ENCODE results near the gene SUPT6H.
A peak's percentile ranks its signal among the peaks of the same experiment; 100 is the strongest.
"Not testable (repeated sequence)": the region's sequence is repeated elsewhere in the genome, so short reads cannot be mapped to it uniquely, and the experiment has no call there.

SUPT6H gene

DNA sequence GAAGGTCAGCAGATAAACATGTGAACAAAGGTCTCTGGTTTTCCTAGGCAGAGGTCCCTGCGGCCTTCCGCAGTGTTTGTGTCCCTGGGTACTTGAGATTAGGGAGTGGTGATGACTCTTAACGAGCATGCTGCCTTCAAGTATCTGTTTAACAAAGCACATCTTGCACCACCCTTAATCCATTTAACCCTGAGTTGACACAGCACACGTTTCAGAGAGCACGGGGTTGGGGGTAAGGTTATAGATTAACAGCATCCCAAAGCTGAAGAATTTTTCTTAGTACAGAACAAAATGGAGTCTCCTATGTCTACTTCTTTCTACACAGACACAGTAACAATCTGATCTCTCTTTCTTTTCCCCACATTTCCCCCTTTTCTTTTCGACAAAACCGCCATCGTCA is 3.7 kb upstream of the SUPT6H start:
- H3K4me3 ChIP-seq (ENCODE audit: low read length); H3K9me3 ChIP-seq (ENCODE audit: insufficient read depth, low read depth, low read length); H3K27me3 ChIP-seq (ENCODE audit: insufficient read depth, low read length); H3K4me1 ChIP-seq (ENCODE audit: insufficient read depth, low read length); H3K9ac ChIP-seq (ENCODE audit: low read depth, low read length); H3K27ac ChIP-seq (ENCODE audit: low read length): not testable (repeated sequence)
- H3K36me3 ChIP-seq (ENCODE audit: insufficient read depth, low read depth, low read length) = peaks cover 29% of the 10 kb centered on the region

DNA sequence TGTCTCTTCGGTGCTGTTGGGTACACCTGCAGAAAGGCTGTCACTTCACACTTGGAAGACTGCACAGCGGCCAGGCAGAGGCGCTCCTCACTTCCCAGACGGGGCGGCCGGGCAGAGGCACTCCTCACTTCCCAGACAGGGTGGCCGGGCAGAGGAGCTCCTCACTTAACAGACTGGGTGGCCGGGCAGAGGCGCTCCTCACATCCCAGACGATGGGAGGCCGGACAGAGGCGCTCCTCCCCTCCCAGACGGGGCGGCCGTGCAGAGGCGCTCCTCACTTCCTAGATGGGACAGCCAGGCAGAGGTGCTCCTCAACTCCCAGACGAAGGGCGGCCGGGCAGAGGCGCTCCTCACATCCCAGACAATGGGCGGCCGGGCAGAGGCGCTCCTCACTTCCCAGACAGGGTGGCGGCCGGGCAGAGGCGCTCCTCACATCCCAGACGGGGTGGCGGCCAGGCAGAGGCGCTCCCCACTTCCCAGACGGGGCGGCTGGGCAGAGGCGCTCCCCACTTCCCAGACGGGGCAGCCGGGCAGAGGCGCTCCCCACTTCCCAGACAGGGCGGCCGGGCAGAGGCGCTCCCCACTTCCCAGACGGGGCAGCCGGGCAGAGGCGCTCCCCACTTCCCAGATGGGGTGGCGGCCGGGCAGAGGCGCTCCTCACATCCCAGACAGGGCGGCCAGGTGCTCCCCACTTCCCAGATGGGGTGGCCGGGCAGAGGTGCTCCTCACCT is 3.1 kb upstream of the SUPT6H start:
- not testable (repeated sequence) for H3K9ac ChIP-seq (ENCODE audit: low read depth, low read length); H3K4me1 ChIP-seq (ENCODE audit: insufficient read depth, low read length); H3K4me3 ChIP-seq (ENCODE audit: low read length); H3K9me3 ChIP-seq (ENCODE audit: insufficient read depth, low read depth, low read length); H3K27ac ChIP-seq (ENCODE audit: low read length); H3K27me3 ChIP-seq (ENCODE audit: insufficient read depth, low read length)
- H3K36me3 ChIP-seq (ENCODE audit: insufficient read depth, low read depth, low read length) = peaks cover 29% of the 10 kb centered on the region

DNA sequence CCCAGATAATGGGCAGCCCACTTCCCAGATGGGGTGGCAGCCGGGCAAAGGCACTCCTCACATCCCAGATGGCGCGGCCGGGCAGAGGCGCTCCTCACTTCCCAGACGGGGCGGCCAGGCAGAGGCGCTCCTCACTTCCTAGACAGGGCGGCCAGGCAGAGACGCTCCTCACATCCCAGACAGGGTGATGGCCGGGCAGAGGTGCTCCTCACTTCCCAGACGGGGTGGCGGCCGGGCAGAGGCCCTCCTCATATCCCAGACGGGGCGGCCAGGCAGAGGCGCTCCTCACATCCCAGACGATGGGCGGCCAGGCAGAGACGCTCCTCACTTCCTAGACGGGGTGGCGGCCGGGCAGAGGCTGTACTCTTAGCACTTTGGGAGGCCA is 2.5 kb upstream of the SUPT6H start:
- not testable (repeated sequence) for H3K4me1 ChIP-seq (ENCODE audit: insufficient read depth, low read length); H3K27ac ChIP-seq (ENCODE audit: low read length); H3K9ac ChIP-seq (ENCODE audit: low read depth, low read length); H3K9me3 ChIP-seq (ENCODE audit: insufficient read depth, low read depth, low read length); H3K27me3 ChIP-seq (ENCODE audit: insufficient read depth, low read length); H3K4me3 ChIP-seq (ENCODE audit: low read length)
- peaks cover 29% of the 10 kb centered on the region for H3K36me3 ChIP-seq (ENCODE audit: insufficient read depth, low read depth, low read length)

DNA sequence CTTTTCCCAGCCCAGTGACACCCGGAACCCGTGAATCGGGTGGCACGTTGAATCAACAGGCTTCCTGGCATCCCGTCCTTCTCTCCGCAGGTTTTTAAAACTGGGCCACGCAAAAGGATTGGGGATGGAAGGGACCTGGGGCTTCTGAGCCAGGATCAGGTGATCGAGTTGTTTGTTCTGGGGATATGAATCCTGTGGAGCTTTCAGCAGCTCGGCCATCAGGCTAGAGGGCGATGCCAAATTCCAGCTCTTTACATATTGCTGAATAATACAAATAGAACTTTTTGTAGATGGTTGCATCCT is 473 bp downstream of the SUPT6H start:
- Histone ChIP-seq H3K27ac (ENCODE audit: low read length) (peak overlapping the region; percentile 89), H3K4me3 (ENCODE audit: low read length) (peak overlapping the region; percentile 97), H3K36me3 (ENCODE audit: insufficient read depth, low read depth, low read length) (peaks cover 36% of the 10 kb centered on the region), H3K9me3 (ENCODE audit: insufficient read depth, low read depth, low read length) (peaks cover 8% of the 10 kb centered on the region), H3K4me1 (ENCODE audit: insufficient read depth, low read length) (peaks cover 7% of the 10 kb centered on the region; the same call in 1 of the 2 replicates), H3K9ac (ENCODE audit: low read depth, low read length) (peak overlapping the region; percentile 97), H3K27me3 (ENCODE audit: insufficient read depth, low read length) (no peaks in the 10 kb centered on the region)

DNA sequence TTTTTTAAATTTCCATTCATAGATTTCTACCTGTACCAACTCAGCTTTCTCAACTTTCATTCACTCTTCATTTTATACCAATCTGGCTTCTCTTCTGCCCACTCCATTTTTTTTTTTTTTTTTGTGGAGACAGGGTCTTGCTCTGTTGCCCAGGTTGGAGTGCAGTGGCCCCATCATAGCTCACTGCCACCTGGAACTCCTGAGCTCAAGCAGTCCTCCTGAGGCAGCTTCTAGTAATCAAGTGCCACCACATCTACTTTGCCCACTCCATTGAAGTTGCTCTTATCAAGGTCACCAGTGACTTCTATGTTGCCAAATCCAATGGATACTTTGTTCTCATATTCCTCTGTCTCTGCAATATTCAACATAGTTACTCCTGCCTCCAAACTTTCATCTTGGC is 1.7 kb downstream of the SUPT6H start:
- Histone ChIP-seq H3K27ac (ENCODE audit: low read length) (no peak overlapping the region), H3K36me3 (ENCODE audit: insufficient read depth, low read depth, low read length) (peaks cover 40% of the 10 kb centered on the region), H3K4me1 (ENCODE audit: insufficient read depth, low read length) (peaks cover 7% of the 10 kb centered on the region; the same call in 1 of the 2 replicates), H3K4me3 (ENCODE audit: low read length) (peak overlapping the region; percentile 97; the same call in 1 of the 2 replicates), H3K9me3 (ENCODE audit: insufficient read depth, low read depth, low read length) (peaks cover 8% of the 10 kb centered on the region), H3K9ac (ENCODE audit: low read depth, low read length) (no peak overlapping the region), H3K27me3 (ENCODE audit: insufficient read depth, low read length) (no peaks in the 10 kb centered on the region)

DNA sequence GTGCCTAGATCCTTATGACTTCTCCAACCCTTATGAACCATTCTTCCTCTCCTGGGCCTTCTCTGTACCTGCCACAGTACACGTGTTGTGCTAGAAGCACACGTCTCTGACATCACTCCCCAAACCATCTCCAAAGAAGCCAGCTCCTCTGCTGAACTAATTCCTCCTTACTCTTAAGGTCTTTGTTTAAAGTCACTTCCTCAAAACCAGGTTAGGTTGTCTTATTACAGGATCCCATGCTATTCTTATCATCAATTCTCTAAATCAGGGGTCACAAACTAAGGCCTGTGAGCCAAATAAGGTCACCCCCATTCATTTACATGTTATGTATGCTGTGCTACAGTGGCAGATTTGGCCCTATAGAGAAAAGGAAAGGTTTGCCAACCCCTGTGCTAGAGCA is 4.0 kb downstream of the SUPT6H start:
- no peak overlapping the region for H3K4me3 ChIP-seq (ENCODE audit: low read length)
- no peaks in the 10 kb centered on the region for H3K9me3 ChIP-seq (ENCODE audit: insufficient read depth, low read depth, low read length)
- H3K9ac ChIP-seq (ENCODE audit: low read depth, low read length) = no peak overlapping the region
- peaks cover 42% of the 10 kb centered on the region for H3K36me3 ChIP-seq (ENCODE audit: insufficient read depth, low read depth, low read length)
- peaks cover 7% of the 10 kb centered on the region; the same call in 1 of the 2 replicates for H3K4me1 ChIP-seq (ENCODE audit: insufficient read depth, low read length)
- no peaks in the 10 kb centered on the region for H3K27me3 ChIP-seq (ENCODE audit: insufficient read depth, low read length)
- no peak overlapping the region for H3K27ac ChIP-seq (ENCODE audit: low read length)

DNA sequence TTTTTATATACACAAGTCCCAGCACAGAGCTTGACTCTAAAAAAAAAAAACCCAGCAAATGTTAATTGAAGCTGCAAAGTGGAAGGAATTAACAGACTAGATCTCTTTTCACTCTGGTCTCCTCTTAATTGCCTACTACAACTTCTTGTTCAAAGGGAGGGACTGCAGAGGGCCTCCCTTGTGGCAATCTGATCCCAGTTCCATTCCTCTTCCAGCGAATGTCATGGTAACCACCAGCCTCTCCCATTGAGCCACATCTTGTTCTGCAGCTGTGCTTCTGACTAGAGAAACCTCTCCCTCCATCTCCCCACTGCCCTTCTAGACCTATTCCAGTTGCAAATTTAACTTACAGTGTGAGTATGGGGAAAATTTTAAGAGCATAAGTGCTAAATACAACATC is 5.9 kb downstream of the SUPT6H start:
- H3K36me3 ChIP-seq (ENCODE audit: insufficient read depth, low read depth, low read length) = peaks cover 61% of the 10 kb centered on the region
- H3K4me3 ChIP-seq (ENCODE audit: low read length) = no peak overlapping the region
- H3K27ac ChIP-seq (ENCODE audit: low read length) = no peak overlapping the region
- H3K9ac ChIP-seq (ENCODE audit: low read depth, low read length) = no peak overlapping the region; the same call in 1 of the 2 replicates
- H3K27me3 ChIP-seq (ENCODE audit: insufficient read depth, low read length) = no peaks in the 10 kb centered on the region
- no peaks in the 10 kb centered on the region for H3K9me3 ChIP-seq (ENCODE audit: insufficient read depth, low read depth, low read length)
- peaks cover 6% of the 10 kb centered on the region; the same call in 1 of the 2 replicates for H3K4me1 ChIP-seq (ENCODE audit: insufficient read depth, low read length)

DNA sequence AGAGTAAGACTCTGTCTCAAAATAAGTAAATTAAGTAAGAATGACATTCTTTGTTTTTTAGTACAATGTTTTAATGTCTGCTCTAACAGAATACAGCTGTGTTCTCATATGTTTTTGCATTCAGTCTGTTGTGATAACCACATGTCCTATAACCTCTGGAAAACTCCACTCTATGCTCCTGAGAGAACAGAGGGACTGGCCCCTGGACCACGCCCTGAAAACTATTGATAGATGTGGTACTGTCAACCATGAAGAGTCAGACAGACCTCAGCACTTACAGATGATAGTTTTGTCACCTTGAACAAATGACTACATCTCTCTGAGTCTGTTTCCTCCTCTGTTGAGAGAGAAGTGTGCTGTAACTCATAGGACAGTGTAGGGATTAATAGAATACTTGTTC is 7.9 kb downstream of the SUPT6H start:
- Histone ChIP-seq H3K9ac (ENCODE audit: low read depth, low read length) (no peak overlapping the region), H3K4me1 (ENCODE audit: insufficient read depth, low read length) (no peaks in the 10 kb centered on the region), H3K36me3 (ENCODE audit: insufficient read depth, low read depth, low read length) (peaks cover 80% of the 10 kb centered on the region), H3K9me3 (ENCODE audit: insufficient read depth, low read depth, low read length) (no peaks in the 10 kb centered on the region), H3K27ac (ENCODE audit: low read length) (no peak overlapping the region), H3K4me3 (ENCODE audit: low read length) (no peak overlapping the region), H3K27me3 (ENCODE audit: insufficient read depth, low read length) (no peaks in the 10 kb centered on the region)

DNA sequence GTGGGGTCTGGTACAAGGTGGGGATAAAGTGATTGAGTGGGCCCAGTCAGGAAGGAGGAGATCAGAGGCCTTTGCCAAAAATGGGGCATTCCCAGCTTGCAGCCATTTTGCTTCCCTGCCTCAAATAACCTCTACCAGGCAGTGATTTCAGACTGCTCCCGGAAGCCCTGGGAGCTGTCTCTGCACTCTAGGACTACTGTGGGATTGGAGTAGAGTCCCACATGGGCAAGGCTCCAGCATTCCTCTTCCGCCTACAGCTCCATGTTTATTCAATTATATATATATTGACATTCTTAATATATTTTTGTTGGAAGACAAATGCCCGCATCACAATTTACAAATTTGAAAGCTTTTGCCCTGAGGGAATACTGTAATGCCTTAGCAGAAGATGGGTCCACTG is 13.5 kb downstream of the SUPT6H start:
- H3K4me3 ChIP-seq (ENCODE audit: low read length) = no peak overlapping the region
- H3K27ac ChIP-seq (ENCODE audit: low read length) = no peak overlapping the region
- H3K9ac ChIP-seq (ENCODE audit: low read depth, low read length) = no peak overlapping the region
- no peaks in the 10 kb centered on the region for H3K4me1 ChIP-seq (ENCODE audit: insufficient read depth, low read length)
- no peaks in the 10 kb centered on the region for H3K9me3 ChIP-seq (ENCODE audit: insufficient read depth, low read depth, low read length)
- H3K27me3 ChIP-seq (ENCODE audit: insufficient read depth, low read length) = no peaks in the 10 kb centered on the region
- peaks cover 99% of the 10 kb centered on the region for H3K36me3 ChIP-seq (ENCODE audit: insufficient read depth, low read depth, low read length)

DNA sequence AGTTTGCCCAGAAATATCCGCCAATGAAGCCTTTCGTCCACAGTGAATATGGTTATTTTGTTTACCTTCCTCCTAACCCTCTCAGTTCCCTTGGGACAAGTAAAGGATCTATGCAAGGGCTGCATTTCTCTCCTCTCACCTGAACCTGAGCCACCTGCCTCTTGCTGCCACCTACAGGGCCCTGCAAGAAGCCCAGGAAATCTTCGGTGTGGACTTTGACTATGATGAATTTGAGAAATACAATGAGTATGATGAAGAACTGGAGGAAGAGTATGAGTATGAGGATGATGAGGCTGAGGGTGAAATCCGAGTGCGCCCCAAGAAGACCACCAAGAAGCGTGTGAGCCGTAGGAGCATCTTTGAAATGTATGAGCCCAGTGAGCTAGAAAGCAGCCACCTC is 14.0 kb downstream of the SUPT6H start:
- Histone ChIP-seq H3K36me3 (ENCODE audit: insufficient read depth, low read depth, low read length) (peaks cover 99% of the 10 kb centered on the region), H3K27ac (ENCODE audit: low read length) (no peak overlapping the region), H3K27me3 (ENCODE audit: insufficient read depth, low read length) (no peaks in the 10 kb centered on the region), H3K4me1 (ENCODE audit: insufficient read depth, low read length) (no peaks in the 10 kb centered on the region), H3K4me3 (ENCODE audit: low read length) (no peak overlapping the region), H3K9me3 (ENCODE audit: insufficient read depth, low read depth, low read length) (no peaks in the 10 kb centered on the region), H3K9ac (ENCODE audit: low read depth, low read length) (no peak overlapping the region)

DNA sequence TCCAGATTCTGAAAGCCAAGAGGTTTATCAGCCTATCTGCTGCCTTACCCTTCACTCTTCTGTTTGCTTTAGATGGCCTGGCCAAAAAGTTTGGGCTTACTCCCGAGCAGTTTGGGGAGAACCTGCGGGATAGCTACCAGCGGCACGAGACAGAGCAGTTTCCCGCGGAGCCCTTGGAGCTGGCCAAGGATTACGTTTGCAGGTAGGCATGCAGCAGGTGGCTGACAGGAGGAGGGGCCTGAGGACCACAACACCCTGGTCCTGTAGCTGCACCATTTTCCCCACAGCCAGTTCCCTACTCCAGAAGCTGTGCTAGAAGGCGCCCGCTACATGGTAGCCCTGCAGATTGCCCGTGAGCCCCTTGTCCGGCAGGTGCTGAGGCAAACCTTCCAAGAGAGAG is 20.6 kb downstream of the SUPT6H start:
- Histone ChIP-seq H3K27me3 (ENCODE audit: insufficient read depth, low read length) (no peaks in the 10 kb centered on the region), H3K4me3 (ENCODE audit: low read length) (no peak overlapping the region), H3K27ac (ENCODE audit: low read length) (no peak overlapping the region), H3K4me1 (ENCODE audit: insufficient read depth, low read length) (no peaks in the 10 kb centered on the region), H3K9ac (ENCODE audit: low read depth, low read length) (no peak overlapping the region), H3K36me3 (ENCODE audit: insufficient read depth, low read depth, low read length) (peaks cover 97% of the 10 kb centered on the region), H3K9me3 (ENCODE audit: insufficient read depth, low read depth, low read length) (no peaks in the 10 kb centered on the region)

DNA sequence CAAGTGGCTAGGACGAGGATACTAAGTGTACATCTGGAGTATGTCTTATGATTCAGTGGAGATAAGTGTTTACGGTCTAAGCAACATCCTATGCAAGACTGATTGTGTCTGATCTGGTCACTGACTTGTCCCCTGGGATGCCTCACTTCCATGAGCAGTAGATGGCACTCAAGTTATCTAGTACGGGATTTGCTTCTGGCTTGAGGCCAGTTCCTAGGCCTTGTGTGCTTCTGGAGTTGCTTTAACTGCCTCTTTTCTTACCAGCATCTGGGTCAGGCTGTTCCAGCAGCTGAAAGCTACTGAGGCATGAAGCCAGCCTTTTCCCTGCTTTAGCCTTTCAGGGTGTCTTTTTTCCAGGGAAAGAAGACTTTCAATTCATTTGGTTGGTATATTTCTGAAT is 23.0 kb downstream of the SUPT6H start:
- no peak overlapping the region for H3K4me3 ChIP-seq (ENCODE audit: low read length)
- peaks cover 97% of the 10 kb centered on the region for H3K36me3 ChIP-seq (ENCODE audit: insufficient read depth, low read depth, low read length)
- H3K9me3 ChIP-seq (ENCODE audit: insufficient read depth, low read depth, low read length) = no peaks in the 10 kb centered on the region
- H3K4me1 ChIP-seq (ENCODE audit: insufficient read depth, low read length) = no peaks in the 10 kb centered on the region
- H3K27ac ChIP-seq (ENCODE audit: low read length) = no peak overlapping the region
- H3K27me3 ChIP-seq (ENCODE audit: insufficient read depth, low read length) = no peaks in the 10 kb centered on the region
- H3K9ac ChIP-seq (ENCODE audit: low read depth, low read length) = no peak overlapping the region
